Measurements from ENCODE around the gene MBLAC1. TPM values are rescaled to one million over a fixed set of nuclear protein-coding genes. Genes with fewer than 3 reads are reported as not detected.

The MBLAC1 gene
- total and polyA plus RNA-seq, 4 donors, result 3.1 to 5.8 (median 5.0) TPM

DNA sequence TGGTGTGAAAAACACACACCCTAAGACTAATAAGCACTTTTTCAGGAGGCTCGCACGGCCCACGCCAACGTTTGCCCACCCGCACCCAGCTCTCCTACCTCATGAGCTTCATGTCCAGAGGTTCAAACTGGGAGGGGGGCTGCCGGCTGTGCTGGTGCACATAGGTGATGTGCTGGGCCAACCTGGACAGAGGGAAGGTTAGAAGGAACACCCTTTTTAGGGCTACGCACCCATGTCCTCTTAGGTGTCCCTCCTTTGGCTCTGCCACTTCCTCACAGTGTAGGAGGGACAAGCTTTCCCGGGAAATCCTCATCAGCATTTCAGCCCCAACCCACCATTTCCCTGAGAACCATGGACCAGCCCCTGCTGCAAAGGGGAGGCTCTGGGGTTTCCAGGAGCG, 31.5 kb upstream of the MBLAC1 start:
- Histone ChIP-seq H3K9me3 (ENCODE audit: control insufficient read depth, insufficient read depth, low read length) (no peaks in the 10 kb centered on the region), H3K27ac (ENCODE audit: low read depth, low read length) (no peak overlapping the region), H3K4me3 (ENCODE audit: low read depth, low read length) (no peak overlapping the region), H3K27me3 (ENCODE audit: control insufficient read depth, insufficient read depth, low read length) (no peaks in the 10 kb centered on the region), H3K36me3 (ENCODE audit: control insufficient read depth, insufficient read depth, low read length) (peaks cover 82% of the 10 kb centered on the region), H3K4me1 (ENCODE audit: control insufficient read depth, insufficient read depth, low read length) (peaks cover 22% of the 10 kb centered on the region)
- no peak for DNase-seq (ENCODE audit: low read depth in 4 of 6, low spot score in 6 of 6)
- 89% methylated on average over 3 of the region's 9 CpGs for WGBS (ENCODE audit: insufficient coverage)

DNA sequence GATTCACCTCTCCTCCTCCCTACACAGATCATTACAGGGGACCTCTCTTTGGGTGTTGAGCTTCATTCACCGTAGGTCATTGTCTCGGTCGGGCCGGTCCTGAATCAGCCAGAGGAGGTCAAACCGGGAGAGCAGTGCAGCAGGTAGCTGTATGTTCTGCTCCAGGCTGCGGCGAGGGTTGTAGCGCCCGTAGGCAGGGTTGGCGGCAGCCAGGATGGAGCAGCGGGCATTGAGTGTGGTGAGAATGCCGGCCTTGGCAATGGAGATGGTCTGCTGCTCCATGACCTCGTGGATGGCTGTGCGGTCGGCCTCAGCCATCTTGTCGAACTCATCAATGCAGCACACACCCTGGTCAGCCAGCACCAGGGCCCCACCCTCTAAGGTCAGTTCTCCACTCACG, 31.1 kb upstream of the MBLAC1 start:
- no peak for DNase-seq (ENCODE audit: low read depth in 4 of 6, low spot score in 6 of 6)
- Histone ChIP-seq H3K9me3 (ENCODE audit: control insufficient read depth, insufficient read depth, low read length) (no peaks in the 10 kb centered on the region), H3K27me3 (ENCODE audit: control insufficient read depth, insufficient read depth, low read length) (no peaks in the 10 kb centered on the region), H3K36me3 (ENCODE audit: control insufficient read depth, insufficient read depth, low read length) (peaks cover 81% of the 10 kb centered on the region), H3K4me1 (ENCODE audit: control insufficient read depth, insufficient read depth, low read length) (peaks cover 22% of the 10 kb centered on the region), H3K4me3 (ENCODE audit: low read depth, low read length) (no peak overlapping the region), H3K27ac (ENCODE audit: low read depth, low read length) (no peak overlapping the region)
- WGBS (ENCODE audit: insufficient coverage), result 94% methylated on average over 13 of the region's 17 CpGs

DNA sequence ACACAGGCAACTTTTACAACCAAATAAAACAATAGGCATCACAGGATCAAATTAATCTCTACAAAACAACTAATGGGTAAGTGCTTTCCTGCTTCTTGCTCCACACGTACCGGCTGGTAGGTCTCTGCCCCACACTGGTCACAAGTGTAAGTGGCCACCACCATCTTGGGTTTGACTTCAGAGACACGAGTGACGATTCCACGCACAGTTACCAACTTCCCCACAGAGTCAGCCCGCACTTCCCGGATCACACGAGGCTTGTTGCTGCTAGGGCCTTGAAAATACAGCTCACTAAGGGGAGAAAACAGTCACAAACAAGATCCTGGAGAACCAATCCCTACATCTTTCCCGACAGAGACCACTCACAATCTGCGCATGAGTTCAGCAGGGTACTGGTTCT, 27.9 kb upstream of the MBLAC1 start:
- H3K36me3 ChIP-seq (ENCODE audit: control insufficient read depth, insufficient read depth, low read length), result peaks cover 63% of the 10 kb centered on the region
- H3K4me3 ChIP-seq (ENCODE audit: low read depth, low read length), result no peak overlapping the region

DNA sequence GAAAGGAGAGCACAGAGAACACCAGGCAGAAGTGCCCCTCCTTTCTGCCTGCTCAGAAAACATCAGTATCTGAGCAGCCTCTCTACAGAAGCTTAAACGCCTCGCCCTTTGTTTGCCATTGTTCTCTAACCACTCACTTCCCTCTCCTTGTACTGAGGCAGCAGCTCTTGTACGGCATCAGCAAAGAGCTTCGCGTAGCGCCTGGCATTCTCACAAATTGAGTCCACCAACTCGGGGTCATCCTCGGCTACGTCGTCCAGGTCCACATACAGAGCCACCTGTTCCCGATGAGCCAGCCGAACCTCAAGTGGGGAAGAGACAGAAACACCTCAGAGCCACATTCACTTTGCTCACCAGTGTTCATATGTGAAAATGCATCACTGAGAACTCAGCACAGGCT, 27.3 kb upstream of the MBLAC1 start:
- peaks cover 32% of the 10 kb centered on the region for H3K4me1 ChIP-seq (ENCODE audit: control insufficient read depth, insufficient read depth, low read length)
- H3K36me3 ChIP-seq (ENCODE audit: control insufficient read depth, insufficient read depth, low read length), result peaks cover 65% of the 10 kb centered on the region
- peak overlapping the region; percentile 79 for H3K4me3 ChIP-seq (ENCODE audit: low read depth, low read length)
- no peak overlapping the region for H3K27ac ChIP-seq (ENCODE audit: low read depth, low read length)
- 75% methylated on average over 12 of the region's 12 CpGs for WGBS (ENCODE audit: insufficient coverage)
- H3K27me3 ChIP-seq (ENCODE audit: control insufficient read depth, insufficient read depth, low read length), result no peaks in the 10 kb centered on the region
- DNase-seq (ENCODE audit: low read depth in 4 of 6, low spot score in 6 of 6), result no peak
- H3K9me3 ChIP-seq (ENCODE audit: control insufficient read depth, insufficient read depth, low read length), result no peaks in the 10 kb centered on the region

More for the DNA sequence above, 27.9 kb upstream of the MBLAC1 start:
- DNase-seq (ENCODE audit: low read depth in 4 of 6, low spot score in 6 of 6), result no peak
- WGBS (ENCODE audit: insufficient coverage), result 90% methylated on average over 9 of the region's 10 CpGs
- Histone ChIP-seq H3K27me3 (ENCODE audit: control insufficient read depth, insufficient read depth, low read length) (no peaks in the 10 kb centered on the region), H3K27ac (ENCODE audit: low read depth, low read length) (no peak overlapping the region), H3K4me1 (ENCODE audit: control insufficient read depth, insufficient read depth, low read length) (peaks cover 34% of the 10 kb centered on the region), H3K9me3 (ENCODE audit: control insufficient read depth, insufficient read depth, low read length) (no peaks in the 10 kb centered on the region)

DNA sequence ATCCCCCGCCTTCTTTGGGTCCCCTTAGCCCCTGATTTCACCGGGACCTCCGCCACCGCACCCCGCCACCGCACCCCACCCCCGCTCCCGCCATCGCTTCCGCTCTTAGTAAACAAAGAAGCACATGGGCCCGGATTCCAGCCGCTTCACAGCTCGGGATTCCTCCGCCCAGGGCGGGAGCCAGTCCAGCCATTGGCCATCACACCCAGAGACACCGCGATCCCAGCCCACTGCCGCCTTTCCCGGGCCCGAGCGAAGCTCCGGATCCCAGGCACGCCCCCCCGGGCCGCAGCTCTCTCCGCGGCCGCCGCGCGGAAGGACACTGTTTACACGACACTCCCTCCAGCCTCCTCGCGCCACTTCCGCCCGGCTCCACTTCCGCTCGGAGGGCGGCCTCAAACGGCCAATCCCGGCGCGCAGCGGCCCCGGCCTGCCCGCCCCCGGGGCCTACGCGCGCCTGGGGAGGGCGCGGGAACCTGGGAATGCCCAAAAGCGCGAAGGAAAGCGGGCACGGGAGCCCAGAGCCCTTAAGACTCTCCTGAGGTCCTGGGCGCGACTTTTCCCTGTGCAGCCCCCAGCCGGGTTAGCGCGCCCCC, 26.2 kb upstream of the MBLAC1 start:
- WGBS (ENCODE audit: insufficient coverage), result 0% methylated on average over 61 of the region's 61 CpGs
- H3K27ac ChIP-seq (ENCODE audit: low read depth, low read length), result peak overlapping the region; percentile 94
- no peaks in the 10 kb centered on the region for H3K27me3 ChIP-seq (ENCODE audit: control insufficient read depth, insufficient read depth, low read length)
- peaks cover 67% of the 10 kb centered on the region for H3K36me3 ChIP-seq (ENCODE audit: control insufficient read depth, insufficient read depth, low read length)
- no peaks in the 10 kb centered on the region for H3K9me3 ChIP-seq (ENCODE audit: control insufficient read depth, insufficient read depth, low read length)
- DNase-seq (ENCODE audit: low read depth in 4 of 6, low spot score in 6 of 6), result peak; percentile 87 to 98 (median 90)
- peak overlapping the region; percentile 79 for H3K4me3 ChIP-seq (ENCODE audit: low read depth, low read length)
- peaks cover 32% of the 10 kb centered on the region for H3K4me1 ChIP-seq (ENCODE audit: control insufficient read depth, insufficient read depth, low read length)

DNA sequence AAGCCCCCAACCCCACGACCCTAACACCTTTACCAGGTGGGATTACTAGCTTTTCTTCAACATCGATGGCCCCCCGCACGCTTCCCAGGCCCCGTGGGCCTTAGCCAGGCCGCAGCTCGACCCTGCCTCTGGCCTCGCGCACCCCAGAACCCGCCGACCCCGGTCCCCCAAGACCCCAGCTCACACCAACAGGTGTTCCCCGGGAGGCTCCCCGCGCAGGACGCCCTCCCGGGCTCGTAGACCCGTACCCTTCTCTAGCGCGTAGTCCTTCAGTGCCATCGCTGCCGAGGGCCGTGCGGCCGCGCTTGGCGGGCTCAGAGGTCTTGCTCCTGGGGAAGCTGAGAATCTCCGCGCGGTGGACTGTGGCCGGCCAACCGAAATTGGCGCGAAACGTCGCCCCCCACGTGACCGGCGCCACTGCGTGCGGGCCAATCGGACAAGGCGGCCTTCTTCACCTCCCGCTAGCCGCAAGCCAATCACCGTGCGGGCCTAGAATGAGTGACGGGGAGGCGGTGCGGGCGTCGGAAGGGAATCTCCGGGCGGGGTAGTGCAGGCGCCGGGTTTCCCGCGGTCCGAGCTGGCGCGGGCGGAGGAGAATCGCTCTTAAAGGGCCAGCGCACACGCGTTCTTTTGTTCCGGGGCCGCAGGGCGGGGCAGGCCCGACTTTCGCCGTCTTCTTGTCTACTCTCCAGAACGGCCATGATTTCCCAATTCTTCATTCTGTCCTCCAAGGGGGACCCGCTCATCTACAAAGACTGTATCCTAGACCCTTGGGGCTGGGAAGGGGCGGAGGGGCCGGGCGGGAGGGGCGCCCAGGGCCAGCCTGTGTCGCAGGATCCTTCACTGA, 25.5 kb upstream of the MBLAC1 start, which contains the start of the genes AP4M1 and MCM7:
Gene AP4M1, plus strand, starts transcription at position 628 of the 847 bp plus-strand sequence. Its CDS starts 72 bp downstream, at position 700.
Gene MCM7, minus strand, starts transcription at position 382 of the 847 bp plus-strand sequence. Its CDS starts 103 bp downstream, at position 279.
- Histone ChIP-seq H3K9me3 (ENCODE audit: control insufficient read depth, insufficient read depth, low read length) (no peaks in the 10 kb centered on the region), H3K36me3 (ENCODE audit: control insufficient read depth, insufficient read depth, low read length) (peaks cover 67% of the 10 kb centered on the region), H3K27me3 (ENCODE audit: control insufficient read depth, insufficient read depth, low read length) (no peaks in the 10 kb centered on the region), H3K4me1 (ENCODE audit: control insufficient read depth, insufficient read depth, low read length) (peaks cover 32% of the 10 kb centered on the region), H3K27ac (ENCODE audit: low read depth, low read length) (peak within 1 kb of the TSS; percentile 94), H3K4me3 (ENCODE audit: low read depth, low read length) (peak within 1 kb of the TSS; percentile 79)
- peak; percentile 91 to 99 (median 98) for DNase-seq (ENCODE audit: low read depth in 4 of 6, low spot score in 6 of 6)
- WGBS (ENCODE audit: insufficient coverage), result under 1% methylated on average over 70 of the region's 80 CpGs

DNA sequence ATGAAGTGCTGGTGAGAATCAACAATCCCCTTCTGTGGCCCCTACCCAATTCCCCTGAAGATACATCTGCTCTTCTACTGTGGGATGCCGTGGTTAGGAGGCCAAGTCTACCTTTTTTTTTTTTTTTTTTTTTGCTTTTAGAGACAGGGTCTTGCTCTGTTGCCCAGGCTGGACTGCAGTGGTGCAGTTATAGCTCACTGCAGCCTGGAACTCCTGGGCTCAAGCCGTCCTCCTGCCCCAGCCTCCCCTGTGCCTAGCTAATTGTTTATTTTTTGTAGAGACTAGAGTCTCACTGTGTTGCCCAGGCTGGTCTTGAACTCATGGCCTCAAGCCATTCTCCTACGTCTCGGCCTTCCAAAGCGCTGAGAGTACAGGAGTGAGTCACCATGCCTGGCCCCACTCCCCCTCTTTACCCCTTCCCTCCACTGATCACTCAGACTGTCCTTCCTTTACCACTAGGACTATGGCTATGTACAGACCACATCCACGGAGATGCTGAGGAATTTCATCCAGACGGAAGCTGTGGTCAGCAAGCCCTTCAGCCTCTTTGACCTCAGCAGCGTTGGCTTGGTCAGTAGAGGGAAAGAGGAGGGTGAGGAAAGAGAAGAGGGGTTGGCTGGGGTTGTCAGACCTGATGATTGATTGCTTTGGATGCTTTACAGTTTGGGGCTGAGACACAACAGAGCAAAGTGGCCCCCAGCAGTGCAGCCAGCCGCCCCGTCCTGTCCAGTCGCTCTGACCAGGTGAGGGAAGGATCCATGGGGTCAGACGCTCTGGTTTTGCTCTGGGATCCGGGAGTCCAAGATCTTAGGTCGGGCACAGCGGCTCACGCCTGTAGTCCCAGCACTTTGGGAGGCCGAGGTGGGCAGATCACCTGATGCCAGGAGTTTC, 23.6 kb upstream of the MBLAC1 start:
- peaks cover 67% of the 10 kb centered on the region for H3K36me3 ChIP-seq (ENCODE audit: control insufficient read depth, insufficient read depth, low read length)
- DNase-seq (ENCODE audit: low read depth in 4 of 6, low spot score in 6 of 6), result no peak
- no peaks in the 10 kb centered on the region for H3K27me3 ChIP-seq (ENCODE audit: control insufficient read depth, insufficient read depth, low read length)
- no peak overlapping the region for H3K4me3 ChIP-seq (ENCODE audit: low read depth, low read length)
- peaks cover 31% of the 10 kb centered on the region for H3K4me1 ChIP-seq (ENCODE audit: control insufficient read depth, insufficient read depth, low read length)
- H3K27ac ChIP-seq (ENCODE audit: low read depth, low read length), result no peak overlapping the region
- 86% methylated on average over 12 of the region's 17 CpGs for WGBS (ENCODE audit: insufficient coverage)
- no peaks in the 10 kb centered on the region for H3K9me3 ChIP-seq (ENCODE audit: control insufficient read depth, insufficient read depth, low read length)

DNA sequence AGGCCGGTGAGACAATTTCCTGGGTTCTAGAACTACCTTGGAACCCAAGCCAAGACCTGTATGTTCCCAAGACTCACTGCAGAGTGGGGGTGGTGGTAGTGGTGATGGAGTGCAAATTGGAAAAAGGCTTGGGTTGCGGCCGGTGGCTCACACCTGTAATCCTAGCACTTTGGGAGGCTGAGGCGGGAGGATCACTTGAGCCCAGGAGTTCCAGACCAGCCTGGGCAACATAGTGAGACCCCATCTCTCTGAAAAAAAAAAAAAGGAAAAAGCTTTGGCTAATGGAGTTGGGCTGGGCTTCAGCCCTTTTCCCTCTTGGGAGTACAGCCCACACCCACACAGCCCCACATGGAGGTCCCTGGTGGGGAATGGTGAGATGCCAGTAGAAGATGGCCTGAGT, 21.2 kb upstream of the MBLAC1 start:
- no peak for DNase-seq (ENCODE audit: low read depth in 4 of 6, low spot score in 6 of 6)
- no peaks in the 10 kb centered on the region for H3K9me3 ChIP-seq (ENCODE audit: control insufficient read depth, insufficient read depth, low read length)
- H3K27ac ChIP-seq (ENCODE audit: low read depth, low read length), result no peak overlapping the region
- peaks cover 77% of the 10 kb centered on the region for H3K36me3 ChIP-seq (ENCODE audit: control insufficient read depth, insufficient read depth, low read length)
- H3K4me3 ChIP-seq (ENCODE audit: low read depth, low read length), result no peak overlapping the region
- no peaks in the 10 kb centered on the region for H3K27me3 ChIP-seq (ENCODE audit: control insufficient read depth, insufficient read depth, low read length)
- peaks cover 18% of the 10 kb centered on the region for H3K4me1 ChIP-seq (ENCODE audit: control insufficient read depth, insufficient read depth, low read length)
- WGBS (ENCODE audit: insufficient coverage), result 100% methylated on average over 3 of the region's 4 CpGs

DNA sequence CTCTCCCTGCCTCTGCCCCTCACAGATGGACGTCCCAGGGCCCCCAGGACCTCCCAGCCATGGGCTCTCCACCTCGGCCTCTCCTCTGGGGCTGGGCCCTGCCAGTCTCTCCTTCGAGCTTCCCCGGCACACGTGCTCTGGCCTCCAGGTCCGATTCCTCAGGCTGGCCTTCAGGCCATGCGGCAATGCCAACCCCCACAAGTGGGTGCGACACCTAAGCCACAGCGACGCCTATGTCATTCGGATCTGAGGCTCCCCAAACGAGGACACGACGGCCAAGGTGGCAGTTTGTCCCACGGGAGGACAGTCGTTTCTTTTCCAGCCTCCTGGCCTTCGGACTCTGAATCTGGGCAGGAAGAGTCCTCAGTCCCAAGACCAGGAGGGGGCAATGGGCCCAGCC, 20.1 kb upstream of the MBLAC1 start:
- Histone ChIP-seq H3K4me1 (ENCODE audit: control insufficient read depth, insufficient read depth, low read length) (peaks cover 15% of the 10 kb centered on the region), H3K36me3 (ENCODE audit: control insufficient read depth, insufficient read depth, low read length) (peaks cover 88% of the 10 kb centered on the region), H3K4me3 (ENCODE audit: low read depth, low read length) (no peak overlapping the region), H3K9me3 (ENCODE audit: control insufficient read depth, insufficient read depth, low read length) (no peaks in the 10 kb centered on the region), H3K27ac (ENCODE audit: low read depth, low read length) (no peak overlapping the region), H3K27me3 (ENCODE audit: control insufficient read depth, insufficient read depth, low read length) (no peaks in the 10 kb centered on the region)
- 84% methylated on average over 16 of the region's 17 CpGs for WGBS (ENCODE audit: insufficient coverage)
- DNase-seq (ENCODE audit: low read depth in 4 of 6, low spot score in 6 of 6), result no peak
